ENCODE measurements around the gene CTTN.
A peak's percentile ranks its signal among the peaks of the same experiment; 100 is the strongest.

The CTTN gene

DNA sequence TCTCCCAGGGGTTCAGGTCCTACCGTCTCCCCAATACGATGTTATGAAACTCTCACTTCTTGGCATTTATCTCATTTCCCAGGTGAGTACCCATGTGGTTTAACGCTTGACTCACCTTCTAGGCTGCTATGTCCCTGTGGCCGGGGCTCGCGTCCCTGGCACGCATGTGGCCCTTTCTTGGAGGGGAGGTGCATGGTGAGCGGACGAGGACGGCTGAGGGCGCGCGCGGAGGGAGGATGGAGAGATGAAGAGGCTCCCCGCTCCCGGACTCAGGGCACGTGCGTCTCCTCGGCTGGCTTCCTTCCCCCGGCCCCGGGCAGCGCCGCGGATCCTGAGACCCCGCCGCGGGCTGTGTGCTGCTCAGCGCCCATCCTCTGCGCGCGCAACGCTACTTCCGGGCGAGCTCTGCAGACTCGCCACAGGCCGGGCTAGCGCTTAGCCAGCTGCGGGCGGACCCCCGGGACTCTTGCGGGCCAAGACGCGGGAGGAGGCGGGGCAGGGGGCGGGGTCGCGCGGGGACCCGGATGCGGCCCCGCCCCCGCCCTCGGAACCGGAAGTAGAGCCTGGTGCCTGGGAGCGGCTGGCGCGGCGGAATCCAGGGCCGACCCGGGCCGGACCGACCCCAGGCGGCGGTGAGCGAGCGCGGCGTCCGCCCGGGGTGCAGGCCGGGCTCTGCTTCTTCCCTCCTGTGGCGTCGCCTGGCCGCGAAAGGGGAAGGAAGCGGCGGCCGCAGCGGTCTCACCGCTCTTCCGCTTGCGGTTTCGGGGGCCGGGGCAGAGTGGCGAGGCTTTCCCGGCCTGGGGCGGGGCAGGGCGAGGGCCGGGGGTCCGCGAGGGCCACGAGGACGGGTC lies at the start of gene CTTN:
CTTN (plus strand) TSS at position 547 of the 851 bp plus-strand sequence. CDS start 8,769 bp downstream, outside the sequence.
- peak; percentile 94 for DNase-seq

DNA sequence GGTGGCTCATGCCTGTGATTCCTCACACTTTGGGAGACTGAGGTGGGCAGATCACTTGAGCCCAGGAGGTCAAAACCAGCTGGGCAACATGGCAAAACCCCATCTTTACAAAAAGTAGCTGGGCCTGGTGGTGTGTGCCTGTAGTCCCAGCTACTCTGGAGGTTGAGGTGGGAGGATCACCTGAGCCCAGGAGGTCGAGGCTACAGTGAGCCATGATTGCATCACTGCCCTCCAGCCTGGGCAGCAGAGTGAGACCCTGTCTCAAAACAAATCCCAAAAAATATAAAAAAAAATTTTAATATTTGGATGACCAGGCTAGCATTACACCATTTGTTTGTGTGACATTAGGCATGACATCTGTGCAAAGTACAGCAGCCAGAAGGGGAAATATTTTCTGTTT lies 49.7 kb upstream of the CTTN start:
- no peak for DNase-seq

DNA sequence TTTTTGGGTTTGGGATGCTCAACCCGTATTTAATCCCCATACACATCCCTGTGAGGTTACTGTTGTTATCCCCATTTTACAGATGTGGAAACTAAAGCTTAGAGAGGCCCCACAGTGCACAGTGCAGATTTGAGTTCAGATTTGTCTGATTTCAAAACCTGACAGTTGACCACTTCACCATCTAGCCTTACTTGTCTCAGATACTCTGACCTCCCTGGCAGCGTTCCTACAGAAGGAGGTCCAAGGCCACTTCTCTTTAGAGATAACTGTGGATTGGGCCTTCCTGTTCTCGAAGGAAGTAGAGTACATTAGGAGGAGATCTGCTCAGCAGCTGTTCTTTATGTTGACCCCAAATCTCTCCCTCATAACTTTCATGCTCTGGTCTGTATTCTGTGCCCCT lies 46.7 kb upstream of the CTTN start:
- DNase-seq: no peak

DNA sequence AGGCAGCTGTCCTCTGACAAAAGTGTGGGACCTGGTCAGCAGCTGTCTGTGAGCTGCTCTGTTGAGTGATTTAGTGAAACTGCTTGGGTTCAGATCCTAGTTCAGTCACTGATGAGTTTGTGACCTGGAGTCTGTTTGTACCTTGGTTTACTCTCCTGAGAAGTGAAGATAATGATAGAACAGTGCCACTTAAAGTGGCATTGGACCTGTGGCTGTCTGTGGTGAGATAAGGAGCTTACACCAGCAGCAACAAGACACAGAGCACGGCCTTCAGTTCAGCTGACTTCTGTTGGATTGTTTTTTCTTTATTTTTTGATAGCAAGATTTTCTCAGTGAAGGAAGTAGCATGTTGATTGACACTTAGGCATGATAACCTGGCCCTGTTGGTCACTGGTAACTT lies 46.2 kb upstream of the CTTN start:
- DNase-seq: no peak

DNA sequence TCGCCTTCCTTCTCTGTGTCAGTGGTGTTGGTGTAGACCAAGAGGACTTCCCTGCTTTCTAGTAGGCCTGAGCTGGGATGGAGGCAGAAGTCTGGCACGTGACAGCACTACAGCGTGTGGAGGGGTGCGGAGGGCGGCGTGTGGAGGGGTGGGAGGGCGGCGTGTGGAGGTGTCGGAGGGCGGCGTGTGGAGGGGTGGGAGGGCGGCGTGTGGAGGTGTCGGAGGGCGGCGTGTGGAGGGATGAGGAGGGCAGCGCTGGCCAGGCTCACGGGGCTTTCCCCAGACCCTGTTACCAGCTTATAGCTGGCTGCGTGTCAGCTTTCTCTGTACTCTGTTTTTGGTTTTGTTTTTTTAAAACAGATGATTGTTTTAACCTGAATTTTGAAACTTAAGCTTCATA lies 45.7 kb upstream of the CTTN start:
- no peak for DNase-seq

DNA sequence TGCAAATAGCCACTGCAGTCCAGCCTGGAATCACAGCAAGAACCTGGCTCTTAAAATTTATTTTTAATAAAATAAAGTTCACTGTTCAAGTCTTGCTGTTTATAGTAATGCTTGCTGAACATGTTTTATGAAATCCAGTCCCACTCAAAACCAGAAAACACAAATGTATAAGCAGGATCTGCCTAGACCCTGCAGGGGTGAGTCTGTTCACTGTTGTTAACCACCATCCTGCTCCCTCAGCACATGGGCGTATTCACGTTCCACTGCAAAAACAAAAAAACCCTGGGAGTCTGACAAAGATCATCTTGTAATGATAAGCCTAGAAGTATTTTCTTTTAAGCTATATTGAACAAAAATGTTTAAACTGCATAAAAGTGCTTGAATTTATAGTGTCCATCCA lies 45.0 kb upstream of the CTTN start:
- no peak for DNase-seq

DNA sequence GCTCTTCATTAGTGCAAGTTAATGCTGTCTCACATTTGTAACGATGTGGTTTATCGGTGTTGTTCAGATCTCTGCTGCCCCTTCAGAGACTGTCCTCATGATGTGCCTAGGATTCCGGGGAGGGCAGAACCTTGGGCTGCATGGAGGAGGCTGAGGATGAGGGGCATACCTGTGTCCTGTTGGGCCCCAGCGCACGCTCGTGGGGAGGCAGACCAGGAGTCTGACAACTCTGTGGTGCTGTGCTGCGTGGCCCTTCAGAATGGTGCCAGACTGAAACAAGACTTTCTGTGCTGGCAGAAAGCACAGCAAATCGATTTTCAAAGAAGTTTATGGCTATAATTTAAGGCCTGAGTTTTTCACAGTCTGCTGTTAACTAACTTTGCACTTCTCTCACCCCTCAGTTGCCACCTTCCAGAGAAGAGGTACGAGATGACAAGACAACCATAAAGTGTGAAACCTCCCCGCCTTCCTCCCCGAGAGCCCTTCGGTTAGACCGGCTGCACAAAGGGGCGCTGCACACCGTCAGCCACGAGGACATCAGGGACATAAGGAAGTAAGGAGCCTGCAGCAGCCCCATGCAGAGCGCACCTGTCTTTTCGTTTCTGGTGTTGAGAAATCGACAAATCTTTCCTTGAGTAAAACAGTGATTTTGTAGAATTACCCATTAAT lies 44.3 kb upstream of the CTTN start:
- DNase-seq: no peak

DNA sequence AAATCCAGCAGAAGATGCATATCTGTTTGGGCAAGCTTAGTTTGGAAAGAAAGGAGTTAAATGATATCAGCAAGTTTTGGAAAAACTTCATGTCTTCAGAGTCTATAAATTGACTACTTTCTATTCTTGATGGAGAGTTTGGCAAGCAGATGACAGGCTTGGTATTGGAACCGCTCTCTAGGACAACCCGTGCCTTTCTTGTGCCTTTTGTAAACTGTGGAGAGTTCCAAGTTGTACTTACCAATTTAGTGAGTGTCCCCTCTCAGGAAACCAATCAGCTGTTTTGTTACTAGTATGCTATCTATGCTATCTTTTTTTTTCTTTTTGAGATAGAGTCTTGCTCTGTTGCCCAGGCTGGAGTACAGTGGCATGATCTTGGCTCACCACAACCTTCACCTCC lies 43.7 kb upstream of the CTTN start:
- no peak for DNase-seq

DNA sequence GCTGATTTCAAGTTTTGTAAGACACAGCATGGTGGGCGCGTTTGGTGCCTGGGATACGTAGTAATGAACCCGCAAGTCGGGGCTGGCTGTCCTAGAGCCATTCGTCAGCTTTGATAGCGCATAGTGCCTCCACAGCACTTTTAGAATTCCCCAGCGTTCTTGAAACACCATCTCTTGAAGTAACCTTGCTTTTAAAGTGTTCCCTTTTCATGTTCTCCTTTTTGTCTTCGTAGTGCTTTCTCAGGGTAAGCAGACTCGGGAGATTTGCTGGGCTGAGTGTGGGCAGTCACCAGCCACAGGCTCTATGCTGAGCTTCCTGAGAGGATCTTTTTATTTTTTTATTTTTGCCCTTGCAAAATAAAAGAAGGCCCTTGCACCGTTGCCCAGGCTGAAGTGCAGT lies 39.6 kb upstream of the CTTN start:
- DNase-seq: no peak

DNA sequence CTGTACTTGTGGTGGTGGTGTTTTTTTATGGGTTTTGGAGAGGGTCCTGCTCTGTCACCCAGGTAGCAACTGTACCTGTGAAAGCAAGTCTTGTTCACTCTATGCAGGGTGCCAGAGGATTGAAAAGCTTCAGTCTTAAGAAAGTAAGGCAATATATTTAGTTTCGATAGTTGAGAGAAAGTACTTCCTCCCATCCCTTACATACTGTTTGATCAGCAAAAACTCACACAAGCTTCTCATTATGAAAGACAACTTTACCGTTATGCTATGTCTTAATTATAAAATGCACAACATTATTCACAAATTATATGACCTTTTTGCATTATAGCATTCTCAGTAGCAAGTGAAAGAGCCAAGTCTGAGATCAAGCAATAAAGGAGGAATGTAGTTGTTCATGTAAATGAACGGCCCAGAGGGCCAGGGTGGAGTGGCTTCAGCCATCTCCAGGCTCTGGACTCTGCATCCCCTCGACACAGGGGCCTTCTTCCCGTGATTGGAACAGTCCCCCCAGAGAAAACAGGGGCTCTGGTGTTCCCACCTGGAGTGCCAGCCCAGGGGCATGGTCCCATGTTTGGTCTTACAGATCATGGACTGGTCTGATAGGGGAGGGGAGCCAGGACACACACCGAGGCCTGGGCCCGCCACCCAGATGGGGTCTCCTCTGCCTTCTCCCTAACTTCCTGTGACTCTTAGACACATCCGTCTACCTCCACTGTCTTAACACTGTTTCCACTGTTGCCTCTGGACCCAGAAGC lies 38.7 kb upstream of the CTTN start:
- no peak for DNase-seq

DNA sequence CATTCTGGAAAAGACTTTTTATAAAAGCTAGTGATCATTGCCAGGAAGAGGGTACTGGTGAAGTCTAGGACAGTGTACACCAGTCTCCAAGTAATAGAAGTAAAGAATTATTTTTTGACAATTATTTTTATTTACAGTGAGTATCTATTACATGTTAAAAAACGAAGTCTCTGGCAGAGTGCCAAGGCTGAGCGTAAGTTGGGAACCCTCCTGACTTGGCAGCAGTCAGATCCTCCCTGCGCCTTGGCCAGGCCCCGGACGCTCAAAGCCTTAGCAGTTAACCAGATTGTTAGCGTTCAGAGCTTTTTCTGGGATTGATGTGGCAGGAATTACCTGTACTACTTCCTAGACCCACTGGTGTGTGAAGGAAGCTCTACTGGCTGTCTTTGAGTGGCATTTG lies 38.1 kb upstream of the CTTN start:
- no peak for DNase-seq

DNA sequence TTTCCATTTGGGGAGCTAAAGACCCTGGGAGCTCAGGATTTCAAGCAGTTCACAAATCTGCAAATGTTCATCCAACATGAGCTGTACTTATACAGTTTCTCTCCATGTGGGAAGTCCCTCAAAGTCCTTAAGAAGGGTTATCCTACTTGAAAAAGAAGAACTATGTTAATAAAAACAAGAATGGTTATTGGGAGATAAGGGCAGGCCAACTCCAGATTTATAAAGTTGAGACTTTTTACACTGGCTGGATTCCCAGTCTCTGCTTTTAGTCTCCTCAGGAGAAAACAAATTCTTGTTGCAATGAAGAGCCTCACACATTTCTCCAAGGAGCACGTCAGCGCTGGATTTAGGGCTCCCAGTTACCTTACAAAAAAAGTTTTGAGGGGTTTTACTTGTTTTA lies 34.2 kb upstream of the CTTN start:
- peak; percentile 31 for DNase-seq

DNA sequence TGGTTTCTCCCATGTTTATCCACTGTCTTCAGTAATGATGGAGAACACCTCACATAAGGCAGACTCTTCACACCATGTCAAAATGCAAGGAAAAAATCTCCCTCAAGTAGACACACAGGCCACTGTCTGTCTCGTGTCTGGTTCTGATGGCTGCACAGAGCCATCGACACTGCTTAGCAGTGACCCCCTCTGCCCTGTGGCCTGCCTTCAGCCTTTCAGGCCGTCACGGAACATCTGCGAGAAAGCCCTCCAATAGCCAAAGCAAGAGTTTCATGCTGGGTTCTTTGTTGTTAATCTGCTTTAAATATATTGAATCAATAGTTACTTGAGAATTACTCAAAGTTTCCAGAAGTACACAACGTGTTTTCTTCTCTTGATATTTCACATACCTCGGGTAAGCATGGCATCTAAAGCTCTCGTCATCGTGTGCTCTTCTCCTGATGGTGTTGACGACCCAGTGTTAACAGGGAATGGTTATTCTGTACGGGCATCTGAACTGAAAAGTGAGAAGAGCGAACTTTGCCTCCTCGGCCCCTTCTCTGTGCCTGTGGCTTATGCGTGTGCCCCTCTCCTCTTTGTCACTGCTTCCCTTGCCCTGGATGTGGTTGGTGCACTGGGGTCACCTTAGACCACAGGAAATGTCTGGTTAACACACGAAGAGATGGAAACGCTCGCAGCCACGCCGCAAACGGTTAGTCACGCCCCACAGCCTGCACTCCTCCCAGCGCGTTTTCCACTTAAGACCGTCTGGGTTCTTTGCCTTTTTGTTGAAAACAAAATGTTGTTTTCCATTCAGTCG lies 33.4 kb upstream of the CTTN start:
- DNase-seq: no peak

DNA sequence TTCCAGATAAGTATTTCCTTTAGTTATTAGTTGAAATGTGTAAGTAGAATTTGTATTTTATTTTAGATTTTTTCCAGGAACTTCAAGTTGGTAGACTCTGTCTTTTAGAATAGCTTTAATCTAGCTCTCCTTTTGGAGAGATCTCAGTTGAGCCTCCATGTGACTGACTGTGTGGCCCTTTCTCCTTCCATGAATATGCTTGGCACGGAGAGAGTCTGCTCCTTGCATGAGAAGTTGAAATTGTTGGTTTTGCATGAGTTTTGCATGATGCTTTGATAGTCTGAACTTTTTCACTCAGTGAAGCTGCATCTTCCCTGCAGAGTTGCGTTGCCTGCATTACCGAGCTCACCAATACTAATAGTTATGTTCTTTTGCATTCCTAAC lies 32.8 kb upstream of the CTTN start:
- DNase-seq: no peak

DNA sequence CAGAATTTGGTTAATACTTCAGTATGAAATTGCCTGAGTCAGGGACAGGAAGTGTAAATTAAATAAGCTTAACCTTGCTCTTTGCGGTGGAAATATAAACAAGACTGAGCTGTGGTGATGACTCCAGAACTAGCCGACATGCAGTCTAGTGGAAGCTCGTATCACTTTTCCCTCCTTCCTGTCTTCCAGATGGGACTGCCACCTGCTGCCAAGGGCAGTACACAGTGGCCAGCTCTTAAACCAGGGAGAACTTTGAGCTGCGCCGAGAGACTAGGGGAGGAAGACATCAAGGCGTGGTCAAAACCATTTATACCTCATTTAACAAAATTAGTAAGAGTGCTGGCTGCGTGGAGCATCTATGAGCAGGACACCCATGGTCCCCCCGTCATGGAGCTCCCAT lies 31.3 kb upstream of the CTTN start:
- no peak for DNase-seq

DNA sequence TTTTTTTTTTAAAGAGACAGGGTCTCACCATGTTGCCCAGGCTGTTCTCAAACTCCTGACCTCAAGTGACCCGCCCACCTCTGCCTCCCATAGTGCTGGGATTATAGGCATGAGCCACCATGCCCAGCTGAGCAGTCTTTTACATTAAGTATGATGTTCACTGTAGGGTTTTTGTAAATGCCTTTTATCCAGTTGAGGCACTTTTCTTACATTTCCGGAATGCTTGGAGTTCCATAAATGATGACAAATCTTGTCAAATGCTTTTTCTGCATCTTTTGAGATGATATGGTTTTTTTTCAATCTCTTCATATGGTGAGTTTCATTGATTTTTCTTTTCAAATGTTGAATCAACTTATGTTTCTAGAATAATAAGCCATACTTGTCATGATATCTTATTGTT lies 29.4 kb upstream of the CTTN start:
- DNase-seq: no peak

DNA sequence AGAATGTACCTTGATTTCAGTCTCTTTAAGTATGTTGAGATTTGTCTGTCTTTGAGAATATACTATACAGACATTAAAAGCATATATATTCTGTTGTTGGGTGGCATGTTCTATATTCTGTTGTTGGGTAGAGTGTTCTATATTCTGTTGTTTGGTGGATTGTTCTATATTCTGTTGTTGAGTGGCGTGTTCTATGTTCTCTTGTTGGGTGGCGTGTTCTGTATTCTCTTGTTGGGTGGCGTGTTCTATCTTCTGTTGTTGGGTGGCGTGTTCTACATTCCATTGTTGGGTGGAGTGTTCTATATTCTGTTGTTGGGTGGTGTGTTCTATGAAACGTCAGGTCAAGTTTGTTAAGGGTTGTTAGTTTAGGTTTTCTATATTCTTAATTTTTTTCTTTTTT lies 27.1 kb upstream of the CTTN start:
- DNase-seq: no peak

DNA sequence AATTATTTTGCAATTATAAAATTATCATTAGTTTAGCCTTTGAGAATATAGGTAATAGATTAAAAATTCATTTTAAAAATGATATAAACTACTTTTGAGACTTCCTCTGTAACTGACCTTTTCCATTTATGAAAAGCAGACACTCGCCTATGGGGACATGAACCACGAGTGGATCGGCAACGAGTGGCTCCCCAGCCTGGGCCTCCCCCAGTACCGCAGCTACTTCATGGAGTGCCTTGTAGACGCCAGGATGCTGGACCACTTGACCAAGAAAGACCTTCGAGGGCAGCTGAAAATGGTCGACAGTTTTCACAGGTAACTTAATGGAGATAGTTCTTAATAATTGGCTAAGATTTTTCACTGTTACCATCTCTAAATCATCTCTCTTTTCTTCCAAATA lies 26.3 kb upstream of the CTTN start:
- DNase-seq: no peak

DNA sequence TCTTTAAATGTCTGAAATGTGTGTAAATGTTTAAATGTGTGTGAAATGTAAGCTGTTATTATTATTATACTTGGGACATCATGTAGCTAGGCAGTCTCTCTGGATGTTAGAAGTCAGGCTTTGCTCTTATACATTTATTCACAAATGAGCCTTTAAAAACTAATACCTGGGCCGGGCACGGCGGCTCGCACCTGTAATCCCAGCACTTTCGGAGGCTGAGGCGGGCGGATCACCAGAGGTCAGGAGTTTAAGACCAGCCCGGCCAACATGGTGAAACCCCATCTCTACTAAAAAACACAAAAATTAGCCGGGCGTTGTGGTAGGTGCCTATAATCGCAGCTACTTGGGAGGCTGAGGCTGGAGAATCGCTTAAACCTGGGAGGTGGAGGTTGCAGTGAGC lies 21.7 kb upstream of the CTTN start:
- no peak for DNase-seq

DNA sequence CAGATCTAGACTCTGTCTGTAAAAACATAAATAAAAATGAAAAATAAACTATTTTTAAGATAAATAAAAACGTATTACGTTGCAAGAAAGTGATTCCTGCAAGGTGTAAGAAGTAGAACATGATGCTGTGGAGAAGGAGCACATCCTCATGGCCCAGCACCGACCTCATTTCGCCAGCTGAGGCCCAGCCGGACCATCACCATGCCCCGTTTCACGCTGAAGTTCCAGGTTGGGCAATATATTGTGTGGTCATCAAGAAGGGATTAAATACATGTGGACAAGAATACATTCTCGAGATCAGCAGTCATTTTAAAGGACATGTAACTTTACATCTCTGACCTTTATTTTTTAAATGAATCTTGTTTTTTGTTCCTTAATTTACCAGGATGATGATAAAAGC lies 20.7 kb upstream of the CTTN start:
- DNase-seq: no peak

DNA sequence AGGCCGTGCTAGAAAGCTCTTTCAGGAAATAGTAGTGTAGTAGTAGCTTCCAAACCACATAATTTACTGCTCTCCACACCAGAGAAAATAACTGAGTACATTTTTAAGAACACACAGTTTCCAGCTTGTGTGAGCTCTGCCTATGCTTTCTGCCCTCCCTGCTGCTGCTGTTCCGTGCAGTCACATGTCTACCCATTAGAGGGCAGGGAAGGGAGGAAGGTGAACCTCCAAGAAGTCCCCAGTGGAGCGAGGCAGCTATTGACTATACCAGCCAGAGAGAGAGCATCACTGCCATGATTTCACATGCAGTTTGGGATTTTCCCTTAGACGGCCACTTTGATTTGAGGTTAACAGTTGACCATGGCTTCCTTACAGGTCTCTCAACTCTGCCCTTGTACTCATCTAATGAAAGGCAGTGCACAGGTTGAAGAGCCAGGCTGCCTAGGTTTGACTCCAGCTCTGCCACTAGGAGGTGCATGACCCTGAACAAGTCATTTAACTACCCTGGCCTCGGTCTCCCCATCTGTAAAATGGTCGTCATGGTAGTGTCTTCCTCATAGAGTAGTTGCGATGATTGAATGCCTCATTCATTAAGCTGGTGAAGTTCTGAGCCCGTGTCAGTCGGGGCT lies 19.7 kb upstream of the CTTN start:
- DNase-seq: no peak

DNA sequence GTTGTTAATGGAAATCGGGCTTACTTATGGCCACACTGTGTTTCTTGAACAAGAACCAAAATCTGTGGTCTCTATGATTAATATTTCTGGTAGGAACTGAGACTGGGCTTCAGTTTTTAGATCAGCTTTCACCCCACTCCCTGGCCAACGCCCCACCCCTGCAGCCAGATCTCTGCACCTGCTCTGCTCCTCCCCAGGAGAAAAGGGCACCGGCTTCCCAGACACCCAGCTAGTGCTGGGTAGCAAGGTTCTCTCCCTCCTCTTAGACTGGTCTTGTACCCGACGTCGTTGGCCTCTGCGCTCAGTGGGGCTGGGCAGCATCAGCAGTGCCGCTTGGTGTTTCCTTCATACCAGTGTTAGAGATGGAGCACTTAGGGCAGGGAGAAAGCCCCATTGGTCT lies 17.0 kb upstream of the CTTN start:
- no peak for DNase-seq
